ENCODE results near the gene GTPBP4.

DNA sequence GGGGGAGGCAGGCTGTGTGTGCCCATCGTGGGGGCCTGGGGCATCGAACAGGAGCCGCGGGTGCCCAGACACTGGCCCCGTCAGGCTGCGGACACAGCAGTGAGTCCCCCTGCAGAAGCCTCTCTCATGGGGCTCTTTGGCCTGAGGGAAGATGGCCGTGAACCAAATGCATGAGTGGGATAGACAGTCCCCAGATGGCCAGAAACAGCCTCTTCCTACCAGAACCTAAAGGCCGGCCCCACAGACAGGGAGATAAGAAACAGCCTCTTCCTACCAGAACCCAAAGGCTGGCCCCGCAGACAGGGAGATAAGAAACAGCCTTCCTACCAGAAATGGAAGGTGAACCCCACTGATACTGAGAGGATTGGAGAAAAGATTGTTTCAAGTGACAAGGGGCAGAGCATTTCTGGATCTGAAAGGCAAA lies 20.8 kb downstream of the GTPBP4 start:
- TF ChIP-seq POLR2A (IDR thresholded peaks at IDR 0.05) = no peak
- TF ChIP-seq, protein P1, sequence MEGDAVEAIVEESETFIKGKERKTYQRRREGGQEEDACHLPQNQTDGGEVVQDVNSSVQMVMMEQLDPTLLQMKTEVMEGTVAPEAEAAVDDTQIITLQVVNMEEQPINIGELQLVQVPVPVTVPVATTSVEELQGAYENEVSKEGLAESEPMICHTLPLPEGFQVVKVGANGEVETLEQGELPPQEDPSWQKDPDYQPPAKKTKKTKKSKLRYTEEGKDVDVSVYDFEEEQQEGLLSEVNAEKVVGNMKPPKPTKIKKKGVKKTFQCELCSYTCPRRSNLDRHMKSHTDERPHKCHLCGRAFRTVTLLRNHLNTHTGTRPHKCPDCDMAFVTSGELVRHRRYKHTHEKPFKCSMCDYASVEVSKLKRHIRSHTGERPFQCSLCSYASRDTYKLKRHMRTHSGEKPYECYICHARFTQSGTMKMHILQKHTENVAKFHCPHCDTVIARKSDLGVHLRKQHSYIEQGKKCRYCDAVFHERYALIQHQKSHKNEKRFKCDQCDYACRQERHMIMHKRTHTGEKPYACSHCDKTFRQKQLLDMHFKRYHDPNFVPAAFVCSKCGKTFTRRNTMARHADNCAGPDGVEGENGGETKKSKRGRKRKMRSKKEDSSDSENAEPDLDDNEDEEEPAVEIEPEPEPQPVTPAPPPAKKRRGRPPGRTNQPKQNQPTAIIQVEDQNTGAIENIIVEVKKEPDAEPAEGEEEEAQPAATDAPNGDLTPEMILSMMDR (IDR thresholded peaks at IDR 0.05) = no peak
